T-helper 1 cell treated with Interleukin-12 subunit alpha and Interleukin-12 subunit beta and Interleukin-4 antibody, amounts not matched to agents 30 μg/mL and 1 μg/mL, for 36 hours (primary cell): ENCODE results near the gene JMJD7.

Experiments
- H3K27ac Mint-ChIP-seq: one replicate; pipeline ENCODE4 v1.8.0; 2021; ENCODE audit warnings: mild to moderate bottlenecking, mixed read lengths
- H3K27me3 Mint-ChIP-seq: one replicate; pipeline ENCODE4 v1.8.0; 2021; ENCODE audit warnings: low read depth, mixed read lengths
- H3K36me3 Mint-ChIP-seq: one replicate; pipeline ENCODE4 v1.8.0; 2021; ENCODE audit warnings: low read depth, mixed read lengths
- H3K4me1 Mint-ChIP-seq: one replicate; pipeline ENCODE4 v1.8.0; 2021; ENCODE audit warnings: low read depth, mixed read lengths
- H3K4me3 Mint-ChIP-seq: one replicate; pipeline ENCODE4 v1.8.0; 2021; ENCODE audit warnings: mild to moderate bottlenecking, moderate library complexity, mixed read lengths
- H3K9me3 Mint-ChIP-seq: one replicate; pipeline ENCODE4 v1.8.0; 2021; ENCODE audit warnings: mixed read lengths

Gene JMJD7

DNA sequence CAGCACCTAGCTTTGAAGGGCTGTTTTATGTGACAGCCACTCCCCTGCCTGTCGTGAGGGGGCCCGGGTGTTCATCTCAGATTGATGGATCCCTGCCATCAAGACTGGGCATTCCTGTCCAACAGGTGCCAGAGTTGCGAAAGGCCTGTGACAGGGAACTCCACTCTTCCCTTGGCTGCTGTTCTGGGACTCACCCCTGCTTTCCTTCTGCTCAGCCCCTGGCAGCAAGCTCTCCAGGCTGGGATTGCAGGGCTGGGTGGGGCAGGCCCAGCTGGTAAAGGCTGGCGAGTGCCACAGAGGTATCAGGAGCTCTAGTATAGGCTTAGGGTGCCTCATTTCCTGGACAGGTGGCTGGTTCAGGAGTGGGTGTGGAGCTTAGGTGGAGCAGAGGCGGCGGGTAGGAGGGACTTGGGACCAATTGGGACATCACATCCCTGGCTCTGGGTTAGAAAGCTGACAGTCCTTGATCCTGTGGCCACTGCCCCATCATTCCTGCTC, 10.6 kb downstream of the JMJD7 start, which contains the start of gene PLA2G4B:
TSS of gene PLA2G4B (plus strand) at position 448 of the 498 bp plus-strand sequence. CDS start 67 bp downstream, outside the sequence.
- H3K36me3 Mint-ChIP-seq, result peaks cover 8% of the 10 kb centered on the region

GRCh38 chr15:41839781-41840491, 12.0 kb downstream of the JMJD7 start:
- Mint-ChIP-seq H3K9me3 (no peaks in the 10 kb centered on the region), H3K36me3 (peaks cover 3% of the 10 kb centered on the region), H3K27ac (no peak overlapping the region), H3K4me1 (no peaks in the 10 kb centered on the region), H3K27me3 (no peaks in the 10 kb centered on the region), H3K4me3 (no peak overlapping the region)

More for the DNA sequence above, 10.6 kb downstream of the JMJD7 start, which contains the start of gene PLA2G4B:
- Mint-ChIP-seq H3K4me1 (peaks cover 4% of the 10 kb centered on the region), H3K9me3 (no peaks in the 10 kb centered on the region), H3K4me3 (no peak within 1 kb of the TSS), H3K27me3 (no peaks in the 10 kb centered on the region), H3K27ac (no peak within 1 kb of the TSS)

DNA sequence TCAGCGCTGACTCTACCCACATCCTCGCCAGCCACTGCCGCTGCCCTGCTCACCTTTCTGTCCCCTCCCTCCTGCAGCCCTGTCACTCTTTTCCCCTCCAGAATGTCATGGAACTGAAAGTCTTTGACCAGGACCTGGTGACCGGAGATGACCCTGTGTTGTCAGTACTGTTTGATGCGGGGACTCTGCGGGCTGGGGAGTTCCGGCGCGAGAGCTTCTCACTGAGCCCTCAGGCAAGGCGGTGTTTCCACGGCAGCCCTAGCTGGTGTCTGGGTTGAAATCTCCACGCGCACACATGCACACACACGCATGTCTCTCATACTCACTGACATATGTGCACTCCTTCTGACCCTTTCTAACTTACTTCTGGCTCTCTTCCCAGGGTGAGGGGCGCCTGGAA, 12.8 kb downstream of the JMJD7 start:
- no peak overlapping the region for H3K4me3 Mint-ChIP-seq
- no peaks in the 10 kb centered on the region for H3K27me3 Mint-ChIP-seq
- no peak overlapping the region for H3K27ac Mint-ChIP-seq
- H3K36me3 Mint-ChIP-seq, result peaks cover 3% of the 10 kb centered on the region
- H3K4me1 Mint-ChIP-seq, result no peaks in the 10 kb centered on the region
- no peaks in the 10 kb centered on the region for H3K9me3 Mint-ChIP-seq

DNA sequence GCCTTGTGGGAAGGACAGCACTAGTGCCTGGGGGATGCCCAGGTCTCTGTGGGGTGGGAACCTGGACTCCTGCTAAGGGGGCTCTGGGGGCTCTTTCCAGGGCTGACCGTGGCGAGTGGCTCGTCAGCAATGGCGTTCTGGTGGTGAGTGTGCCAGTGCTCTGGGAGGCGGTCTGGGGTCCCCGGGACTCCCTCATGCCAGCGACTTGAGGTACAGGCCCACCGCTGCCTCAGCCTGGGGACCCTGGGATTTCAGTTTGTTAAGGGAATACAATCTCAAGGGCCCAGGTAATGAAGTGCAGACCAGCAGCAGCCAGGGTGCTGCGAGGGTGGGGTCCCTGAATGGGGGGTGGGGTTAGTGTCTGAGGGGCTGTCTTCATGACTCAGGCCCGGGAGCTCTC, 13.2 kb downstream of the JMJD7 start:
- peaks cover 3% of the 10 kb centered on the region for H3K36me3 Mint-ChIP-seq
- no peak overlapping the region for H3K27ac Mint-ChIP-seq
- no peaks in the 10 kb centered on the region for H3K9me3 Mint-ChIP-seq
- no peak overlapping the region for H3K4me3 Mint-ChIP-seq
- no peaks in the 10 kb centered on the region for H3K4me1 Mint-ChIP-seq
- no peaks in the 10 kb centered on the region for H3K27me3 Mint-ChIP-seq

- H3K4me3 Mint-ChIP-seq, result no peak overlapping the region
- no peaks in the 10 kb centered on the region for H3K27me3 Mint-ChIP-seq
- H3K4me1 Mint-ChIP-seq, result no peaks in the 10 kb centered on the region
- H3K36me3 Mint-ChIP-seq, result peaks cover 3% of the 10 kb centered on the region
- H3K9me3 Mint-ChIP-seq, result no peaks in the 10 kb centered on the region
- H3K27ac Mint-ChIP-seq, result no peak overlapping the region
These were observed 14.3 kb downstream of the JMJD7 start for GRCh38 chr15:41842229-41842628.

- Mint-ChIP-seq H3K9me3 (no peaks in the 10 kb centered on the region), H3K4me3 (no peak overlapping the region), H3K27ac (no peak overlapping the region), H3K36me3 (peaks cover 9% of the 10 kb centered on the region), H3K27me3 (no peaks in the 10 kb centered on the region), H3K4me1 (no peaks in the 10 kb centered on the region)
These were observed 15.7 kb downstream of the JMJD7 start for GRCh38 chr15:41843571-41843970.

DNA sequence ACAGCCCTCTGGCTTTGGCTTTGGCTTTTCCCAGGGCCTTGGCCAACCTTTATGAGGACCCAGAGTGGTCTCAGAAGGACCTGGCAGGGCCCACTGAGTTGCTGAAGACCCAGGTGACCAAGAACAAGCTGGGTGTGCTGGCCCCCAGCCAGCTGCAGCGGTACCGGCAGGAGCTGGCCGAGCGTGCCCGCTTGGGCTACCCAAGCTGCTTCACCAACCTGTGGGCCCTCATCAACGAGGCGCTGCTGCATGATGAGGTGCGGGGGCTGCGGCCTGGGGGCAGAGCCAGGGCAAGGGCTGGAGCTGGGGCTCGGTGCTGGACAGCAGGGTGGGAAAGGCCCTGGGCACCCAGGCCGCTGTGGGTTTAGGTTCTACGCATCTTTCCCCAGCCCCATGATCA, 16.9 kb downstream of the JMJD7 start:
- Mint-ChIP-seq H3K36me3 (peaks cover 9% of the 10 kb centered on the region), H3K27me3 (no peaks in the 10 kb centered on the region), H3K27ac (no peak overlapping the region), H3K9me3 (no peaks in the 10 kb centered on the region), H3K4me1 (no peaks in the 10 kb centered on the region), H3K4me3 (no peak overlapping the region)

- Mint-ChIP-seq H3K27me3 (no peaks in the 10 kb centered on the region), H3K36me3 (peaks cover 9% of the 10 kb centered on the region), H3K4me1 (no peaks in the 10 kb centered on the region), H3K4me3 (no peak overlapping the region), H3K9me3 (no peaks in the 10 kb centered on the region), H3K27ac (no peak overlapping the region)
These were observed 19.3 kb downstream of the JMJD7 start for GRCh38 chr15:41847206-41847605.

- no peak overlapping the region for H3K27ac Mint-ChIP-seq
- no peaks in the 10 kb centered on the region for H3K9me3 Mint-ChIP-seq
- H3K27me3 Mint-ChIP-seq, result no peaks in the 10 kb centered on the region
- H3K4me1 Mint-ChIP-seq, result no peaks in the 10 kb centered on the region
- peaks cover 6% of the 10 kb centered on the region for H3K36me3 Mint-ChIP-seq
- H3K4me3 Mint-ChIP-seq, result no peak overlapping the region
These were observed 20.1 kb downstream of the JMJD7 start for GRCh38 chr15:41847981-41848380.

DNA sequence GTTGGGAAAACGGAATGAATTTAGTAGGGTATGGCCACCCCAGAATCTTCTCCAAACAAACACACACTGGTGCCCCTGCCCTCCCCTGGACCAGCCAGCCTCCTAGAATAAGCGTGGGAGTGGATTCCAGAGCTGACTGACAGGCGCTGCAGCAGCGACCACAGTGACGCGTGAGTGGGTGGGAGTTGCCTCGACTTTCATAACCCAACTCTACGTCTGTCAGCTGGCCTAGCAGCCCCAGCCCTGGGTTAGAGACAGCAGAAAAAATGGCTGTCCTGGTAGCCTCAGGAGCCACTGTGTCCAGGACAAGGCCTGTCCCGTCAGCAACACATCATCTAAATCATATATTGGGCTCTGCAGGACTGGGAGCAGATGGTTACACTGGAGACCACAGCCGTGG, 20.7 kb downstream of the JMJD7 start:
- H3K4me3 Mint-ChIP-seq, result no peak overlapping the region
- no peak overlapping the region for H3K27ac Mint-ChIP-seq
- peaks cover 6% of the 10 kb centered on the region for H3K36me3 Mint-ChIP-seq
- H3K27me3 Mint-ChIP-seq, result no peaks in the 10 kb centered on the region
- H3K9me3 Mint-ChIP-seq, result no peaks in the 10 kb centered on the region
- no peaks in the 10 kb centered on the region for H3K4me1 Mint-ChIP-seq

DNA sequence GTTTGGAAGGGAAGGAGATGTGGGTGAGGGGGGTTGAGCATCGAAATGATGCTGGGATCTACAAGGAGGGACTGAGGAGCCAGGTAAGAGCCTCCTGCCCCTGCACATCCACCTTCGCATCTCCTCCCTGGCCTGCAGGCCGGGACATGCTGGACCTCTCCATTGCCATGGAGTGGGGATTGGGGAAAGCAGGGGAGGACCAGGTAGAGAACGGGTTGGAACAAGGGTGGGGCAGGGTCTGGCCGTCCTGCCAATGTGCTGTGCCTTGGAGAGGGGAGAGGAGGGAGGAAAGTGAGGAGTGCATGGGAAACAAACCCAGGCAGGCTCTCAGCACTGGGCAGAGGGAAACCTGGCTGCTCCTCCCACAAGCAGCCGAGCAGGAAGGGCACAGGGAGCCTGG, 21.3 kb downstream of the JMJD7 start:
- no peaks in the 10 kb centered on the region for H3K27me3 Mint-ChIP-seq
- peaks cover 6% of the 10 kb centered on the region for H3K36me3 Mint-ChIP-seq
- H3K9me3 Mint-ChIP-seq, result no peaks in the 10 kb centered on the region
- H3K4me3 Mint-ChIP-seq, result no peak overlapping the region
- no peak overlapping the region for H3K27ac Mint-ChIP-seq
- no peaks in the 10 kb centered on the region for H3K4me1 Mint-ChIP-seq

DNA sequence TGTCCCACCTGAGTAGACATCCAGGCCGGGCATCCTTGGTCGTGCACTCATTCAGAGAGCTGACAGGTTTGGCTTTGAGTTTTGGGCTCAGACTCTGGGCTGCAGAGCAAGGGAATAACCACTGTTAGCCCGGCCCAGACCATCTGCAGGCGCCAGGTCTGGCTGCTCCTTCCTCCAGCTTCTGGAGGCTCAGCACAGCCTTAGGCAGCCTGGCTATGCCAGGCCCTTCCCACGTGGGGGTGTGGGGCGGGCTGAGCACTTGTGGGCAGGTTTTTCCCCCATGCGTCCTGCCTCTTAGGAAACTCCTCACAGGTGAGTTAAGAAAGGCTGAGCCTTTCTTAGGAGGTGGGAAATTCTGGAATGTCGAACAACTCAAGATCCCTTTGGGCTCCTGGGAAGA, 22.0 kb downstream of the JMJD7 start:
- Mint-ChIP-seq H3K27ac (no peak overlapping the region), H3K36me3 (peaks cover 6% of the 10 kb centered on the region), H3K4me1 (no peaks in the 10 kb centered on the region), H3K27me3 (no peaks in the 10 kb centered on the region), H3K9me3 (no peaks in the 10 kb centered on the region), H3K4me3 (no peak overlapping the region)

DNA sequence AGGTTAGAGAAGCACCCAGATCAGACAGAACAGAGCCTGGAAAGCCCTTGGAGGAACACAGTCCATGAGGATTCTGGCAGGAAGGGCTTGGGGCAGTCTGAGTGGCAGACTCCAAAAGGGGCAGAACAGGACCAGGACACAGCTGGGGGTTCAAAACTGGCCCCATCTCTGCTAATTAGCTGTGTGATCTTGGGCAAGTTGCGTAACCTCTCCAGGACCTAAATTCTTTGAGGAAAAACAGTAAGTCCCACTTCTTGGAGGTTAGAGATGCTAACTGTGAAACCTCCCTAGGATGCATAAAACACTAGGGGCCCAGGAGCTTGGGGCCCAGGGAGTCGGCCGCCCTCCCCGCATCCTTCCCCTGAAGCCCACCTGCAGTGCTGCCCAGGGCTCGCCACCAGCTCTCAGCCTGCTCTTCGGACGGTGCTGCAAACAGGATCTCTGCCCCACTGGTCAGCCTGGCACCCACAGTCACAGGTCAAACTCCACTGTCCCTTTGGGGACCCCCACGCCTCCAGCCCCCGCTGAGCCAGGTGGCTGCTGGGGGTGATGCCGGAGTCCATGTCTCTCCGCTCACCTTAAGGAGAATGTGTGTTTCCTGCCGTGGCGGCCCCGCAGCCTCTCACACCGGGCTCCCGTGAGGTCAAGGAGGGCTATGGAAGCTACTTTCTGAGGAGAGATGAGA, 22.7 kb downstream of the JMJD7 start:
- no peaks in the 10 kb centered on the region for H3K27me3 Mint-ChIP-seq
- H3K36me3 Mint-ChIP-seq, result peaks cover 6% of the 10 kb centered on the region
- no peaks in the 10 kb centered on the region for H3K9me3 Mint-ChIP-seq
- no peak overlapping the region for H3K4me3 Mint-ChIP-seq
- H3K4me1 Mint-ChIP-seq, result no peaks in the 10 kb centered on the region
- no peak overlapping the region for H3K27ac Mint-ChIP-seq

DNA sequence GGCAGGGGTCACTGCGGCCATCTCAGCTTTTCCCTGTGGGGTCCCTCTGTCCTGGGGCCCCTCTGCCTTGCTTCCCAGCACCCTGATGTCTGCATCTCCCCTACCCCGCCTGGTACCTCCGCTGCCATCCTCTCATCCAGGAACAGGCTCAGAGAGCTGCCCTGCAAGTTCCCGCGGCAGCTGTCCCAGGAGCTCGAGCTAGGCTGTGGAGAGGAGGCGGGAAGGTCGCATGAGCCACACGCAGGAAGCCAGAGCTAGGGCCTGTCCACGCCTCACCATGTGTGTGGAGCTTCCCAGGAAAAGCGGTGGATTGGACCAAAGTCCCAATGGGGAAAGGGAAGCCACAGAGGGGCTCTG, 23.3 kb downstream of the JMJD7 start:
- peaks cover 6% of the 10 kb centered on the region for H3K36me3 Mint-ChIP-seq
- H3K27ac Mint-ChIP-seq, result no peak overlapping the region
- no peaks in the 10 kb centered on the region for H3K4me1 Mint-ChIP-seq
- H3K9me3 Mint-ChIP-seq, result no peaks in the 10 kb centered on the region
- H3K27me3 Mint-ChIP-seq, result no peaks in the 10 kb centered on the region
- H3K4me3 Mint-ChIP-seq, result no peak overlapping the region

- no peak overlapping the region for H3K27ac Mint-ChIP-seq
- H3K4me3 Mint-ChIP-seq, result no peak overlapping the region
These were observed 24.0 kb downstream of the JMJD7 start for GRCh38 chr15:41851755-41852370.

More at GRCh38 chr15:41851755-41852370, 24.0 kb downstream of the JMJD7 start:
- Mint-ChIP-seq H3K4me1 (no peaks in the 10 kb centered on the region), H3K27me3 (no peaks in the 10 kb centered on the region), H3K36me3 (peaks cover 6% of the 10 kb centered on the region), H3K9me3 (no peaks in the 10 kb centered on the region)
